ENCODE results near the gene TIMP1.

- TF ChIP-seq POLR2AphosphoS5 (IDR thresholded peaks at IDR 0.05; ENCODE audit: borderline replicate concordance, low read depth, low read length) (no peak), FOXP2 (optimal IDR thresholded peaks at IDR 0.05; ENCODE audit: control extremely low read depth, extremely low read length, insufficient read depth) (no peak), EZH2 (IDR thresholded peaks at IDR 0.05) (no peak)
These were observed 7.5 kb upstream of the TIMP1 start for GRCh38 chrX:47574547-47575301.
